Erythroblast (primary cell): ENCODE measurements around the gene FER.

Experiments
- GATA1 ChIP-seq: IDR thresholded peaks from 2 replicates; pipeline ENCODE4 v1.6.1; 2011; ENCODE audit warnings: low read depth, mild to moderate bottlenecking, control low read depth, low read length, moderate library complexity
- POLR2A ChIP-seq: IDR thresholded peaks from 2 replicates; pipeline ENCODE4 v1.6.1; 2011; ENCODE audit warnings: mild to moderate bottlenecking, low read length

GRCh38 chr5:109100971-109101370 lies 353.3 kb downstream of the FER start:
- TF ChIP-seq POLR2A, result no peak
- TF ChIP-seq GATA1, result no peak
